ENCODE data around the gene ARL6IP4.

The ARL6IP4 gene

GRCh38 chr12:122966743-122967550, 13.5 kb upstream of the ARL6IP4 start:
- Mint-ChIP-seq H3K4me3 (no peak overlapping the region), H3K9me3 (no peaks in the 10 kb centered on the region), H3K36me3 (ENCODE audit: low read depth) (no peaks in the 10 kb centered on the region), H3K4me1 (ENCODE audit: low read depth) (peaks cover 3% of the 10 kb centered on the region), H3K27me3 (no peaks in the 10 kb centered on the region), H3K27ac (no peak overlapping the region)

GRCh38 chr12:122968104-122968503, 12.4 kb upstream of the ARL6IP4 start:
- no peaks in the 10 kb centered on the region for H3K36me3 Mint-ChIP-seq (ENCODE audit: low read depth)
- H3K9me3 Mint-ChIP-seq = no peaks in the 10 kb centered on the region
- peaks cover 3% of the 10 kb centered on the region for H3K4me1 Mint-ChIP-seq (ENCODE audit: low read depth)
- H3K4me3 Mint-ChIP-seq = no peak overlapping the region
- no peak overlapping the region for H3K27ac Mint-ChIP-seq
- H3K27me3 Mint-ChIP-seq = no peaks in the 10 kb centered on the region

- Mint-ChIP-seq H3K4me1 (ENCODE audit: low read depth) (peaks cover 10% of the 10 kb centered on the region), H3K36me3 (ENCODE audit: low read depth) (no peaks in the 10 kb centered on the region), H3K9me3 (no peaks in the 10 kb centered on the region), H3K27me3 (no peaks in the 10 kb centered on the region), H3K4me3 (no peak overlapping the region), H3K27ac (no peak overlapping the region)
Observed at GRCh38 chr12:122969676-122970075, 10.8 kb upstream of the ARL6IP4 start.

GRCh38 chr12:122974274-122974891, 6.1 kb upstream of the ARL6IP4 start:
- Mint-ChIP-seq H3K36me3 (ENCODE audit: low read depth) (no peaks in the 10 kb centered on the region), H3K4me3 (peak overlapping the region; percentile 95), H3K9me3 (no peaks in the 10 kb centered on the region), H3K27ac (peak overlapping the region; percentile 99), H3K27me3 (no peaks in the 10 kb centered on the region), H3K4me1 (ENCODE audit: low read depth) (peaks cover 24% of the 10 kb centered on the region)

- Mint-ChIP-seq H3K4me3 (peak within 1 kb of the TSS; percentile 95), H3K4me1 (ENCODE audit: low read depth) (peaks cover 31% of the 10 kb centered on the region), H3K9me3 (no peaks in the 10 kb centered on the region), H3K27ac (peak within 1 kb of the TSS; percentile 99), H3K36me3 (ENCODE audit: low read depth) (no peaks in the 10 kb centered on the region), H3K27me3 (no peaks in the 10 kb centered on the region)
Observed at GRCh38 chr12:122974892-122975789, 5.3 kb upstream of the ARL6IP4 start, which contains the start of gene OGFOD2. OGFOD2 (plus strand) TSS chr12:122975244; CDS start chr12:122975252, 8 bp downstream.

- peaks cover 32% of the 10 kb centered on the region for H3K4me1 Mint-ChIP-seq (ENCODE audit: low read depth)
- H3K36me3 Mint-ChIP-seq (ENCODE audit: low read depth) = no peaks in the 10 kb centered on the region
- peak overlapping the region; percentile 99 for H3K27ac Mint-ChIP-seq
- H3K9me3 Mint-ChIP-seq = no peaks in the 10 kb centered on the region
- H3K27me3 Mint-ChIP-seq = no peaks in the 10 kb centered on the region
- peak overlapping the region; percentile 95 for H3K4me3 Mint-ChIP-seq
Observed at GRCh38 chr12:122975790-122976647, 4.5 kb upstream of the ARL6IP4 start.

- Mint-ChIP-seq H3K27ac (no peak overlapping the region), H3K27me3 (no peaks in the 10 kb centered on the region), H3K9me3 (no peaks in the 10 kb centered on the region), H3K36me3 (ENCODE audit: low read depth) (peaks cover 2% of the 10 kb centered on the region), H3K4me1 (ENCODE audit: low read depth) (peaks cover 34% of the 10 kb centered on the region), H3K4me3 (peak overlapping the region; percentile 95)
Observed at GRCh38 chr12:122976648-122976975, 3.9 kb upstream of the ARL6IP4 start.

- H3K36me3 Mint-ChIP-seq (ENCODE audit: low read depth) = peaks cover 7% of the 10 kb centered on the region
- H3K9me3 Mint-ChIP-seq = no peaks in the 10 kb centered on the region
- peaks cover 40% of the 10 kb centered on the region for H3K4me1 Mint-ChIP-seq (ENCODE audit: low read depth)
- no peaks in the 10 kb centered on the region for H3K27me3 Mint-ChIP-seq
- peak overlapping the region; percentile 13 for H3K4me3 Mint-ChIP-seq
- no peak overlapping the region for H3K27ac Mint-ChIP-seq
Observed at GRCh38 chr12:122977153-122977552, 3.3 kb upstream of the ARL6IP4 start.

GRCh38 chr12:122977655-122978392, 2.7 kb upstream of the ARL6IP4 start:
- H3K27ac Mint-ChIP-seq = no peak overlapping the region
- peaks cover 9% of the 10 kb centered on the region for H3K36me3 Mint-ChIP-seq (ENCODE audit: low read depth)
- H3K4me1 Mint-ChIP-seq (ENCODE audit: low read depth) = peaks cover 46% of the 10 kb centered on the region
- no peaks in the 10 kb centered on the region for H3K9me3 Mint-ChIP-seq
- H3K27me3 Mint-ChIP-seq = no peaks in the 10 kb centered on the region
- no peak overlapping the region for H3K4me3 Mint-ChIP-seq

- H3K27me3 Mint-ChIP-seq = no peaks in the 10 kb centered on the region
- no peak overlapping the region for H3K27ac Mint-ChIP-seq
- peaks cover 14% of the 10 kb centered on the region for H3K36me3 Mint-ChIP-seq (ENCODE audit: low read depth)
- H3K4me3 Mint-ChIP-seq = no peak overlapping the region
- no peaks in the 10 kb centered on the region for H3K9me3 Mint-ChIP-seq
- peaks cover 54% of the 10 kb centered on the region for H3K4me1 Mint-ChIP-seq (ENCODE audit: low read depth)
Observed at GRCh38 chr12:122978507-122978955, 1.9 kb upstream of the ARL6IP4 start.

GRCh38 chr12:122979001-122979907, 1.2 kb upstream of the ARL6IP4 start:
- peaks cover 57% of the 10 kb centered on the region for H3K4me1 Mint-ChIP-seq (ENCODE audit: low read depth)
- H3K27me3 Mint-ChIP-seq = no peaks in the 10 kb centered on the region
- H3K36me3 Mint-ChIP-seq (ENCODE audit: low read depth) = peaks cover 14% of the 10 kb centered on the region

GRCh38 chr12:122979908-122980182, 636 bp upstream of the ARL6IP4 start:
- peaks cover 60% of the 10 kb centered on the region for H3K4me1 Mint-ChIP-seq (ENCODE audit: low read depth)
- no peaks in the 10 kb centered on the region for H3K9me3 Mint-ChIP-seq
- H3K36me3 Mint-ChIP-seq (ENCODE audit: low read depth) = peaks cover 15% of the 10 kb centered on the region
- H3K27ac Mint-ChIP-seq = peak overlapping the region; percentile 89
- H3K4me3 Mint-ChIP-seq = peak overlapping the region; percentile 86
- H3K27me3 Mint-ChIP-seq = no peaks in the 10 kb centered on the region

More at GRCh38 chr12:122979001-122979907, 1.2 kb upstream of the ARL6IP4 start:
- Mint-ChIP-seq H3K4me3 (peak overlapping the region; percentile 86), H3K9me3 (no peaks in the 10 kb centered on the region), H3K27ac (peak overlapping the region; percentile 61)

GRCh38 chr12:122981036-122981471, 573 bp downstream of the ARL6IP4 start:
- peaks cover 17% of the 10 kb centered on the region for H3K36me3 Mint-ChIP-seq (ENCODE audit: low read depth)
- H3K9me3 Mint-ChIP-seq = no peaks in the 10 kb centered on the region
- no peaks in the 10 kb centered on the region for H3K27me3 Mint-ChIP-seq
- H3K4me3 Mint-ChIP-seq = peak overlapping the region; percentile 91
- peaks cover 59% of the 10 kb centered on the region for H3K4me1 Mint-ChIP-seq (ENCODE audit: low read depth)
- H3K27ac Mint-ChIP-seq = peak overlapping the region; percentile 82

Measured in stimulated activated naive CD8-positive, alpha-beta T cell treated with anti-CD3 and anti-CD28 coated beads, Interleukin-15, Interleukin-2, amounts not matched to agents 100 ng/mL and 50 ng/mL, for 24 hours (primary cell).